Ovary (tissue), 9 donors: ENCODE data around the gene SLC38A10. TPM values are rescaled to one million over a fixed set of nuclear protein-coding genes. Genes with fewer than 3 reads are reported as not detected.

Experiments used
- DNase-seq, 5 donors: peaks; one replicate each; pipeline ENCODE4 v3.0.0-alpha.2; 2019 to 2020
- H3K27ac ChIP-seq, 2 donors: fragments of 200-600 bp; one replicate each; pipeline versions ENCODE4 v1.5.1 to v1.8.0; 2019 to 2022
- H3K27me3 ChIP-seq: fragments of 200-600 bp; one replicate; pipeline ENCODE4 v1.8.0; 2022
- H3K36me3 ChIP-seq: fragments of 200-600 bp; sonication (generic); one replicate; pipeline ENCODE4 v1.5.1; 2019
- H3K4me1 ChIP-seq: one replicate; pipeline ENCODE4 v1.8.1; 2013; ENCODE audit warnings: mild to moderate bottlenecking, moderate library complexity; ENCODE audit not compliant: insufficient read depth
- H3K4me3 ChIP-seq: fragments of 200-600 bp; sonication (generic); one replicate; pipeline ENCODE4 v1.5.1; 2017
- H3K9me3 ChIP-seq, 2 donors: fragments of 200-600 bp in 1 of 2; sonication (generic) in 1 of 2; one replicate each; pipeline versions ENCODE4 v1.5.1 to v1.8.1; 2013 to 2019; ENCODE audit warnings: mild to moderate bottlenecking in 1 of 2, moderate library complexity in 1 of 2
- EP300 ChIP-seq: sonication (generic); formaldehyde crosslinking; IDR thresholded peaks from one replicate; pipeline ENCODE4 v1.6.1; 2017; ENCODE audit warnings: antibody characterized with exemption
- POLR2A ChIP-seq: fragments of 450-650 bp; IDR thresholded peaks from one replicate; pipeline ENCODE4 v1.6.1; 2017; ENCODE audit warnings: antibody characterized with exemption, mild to moderate bottlenecking, moderate library complexity
- WGBS, 3 donors: extraction: QIAGEN DNeasy Blood & Tissue Kit in 1 of 3; methylation state at CpG; one replicate each; pipeline versions ENCODE4 v1.1.5 to v1.1.7; 2013 to 2017; 5-methylcytosine and 5-hydroxymethylcytosine counted together
- intact Hi-C, 4 donors: fragments of 100-400 bp; cut with DNase I; formaldehyde crosslinking; loops; one replicate each; pipeline versions ENCODE4 v1.11.0 to v1.15.1; 2022 to 2023
- polyA plus RNA-seq, 2 donors: library from polyadenylated mRNA; stranded (reverse); fragments of 200-250 nt in 1 of 2; fragments of 350-450 nt in 1 of 2; fragmentation: Illumina TruSeq in 1 of 2; extraction: RNeasy Lipid Tissue Mini Kit (QIAGEN cat#74804) in 1 of 2; gene quantifications; one replicate each; pipeline ENCODE4 v1.2.3, GENCODE V29; 2013 to 2014
- total RNA-seq, 7 donors: library from RNA; depleted of rRNA in 2 of 7; stranded (reverse); fragments of >200 nt in 2 of 7; fragmentation: NEBNext Ultra II Directional in 3 of 7; extraction: Animal tissue kit (Norgen Biotek cat#: 25700) in 3 of 7; gene quantifications; one replicate each; pipeline versions ENCODE4 v1.1.0 to v1.2.4, GENCODE V29; 2016 to 2023
- TF ChIP-seq, protein P1 (sequence below), 3 donors: fragments of 450-650 bp in 2 of 3; fragments of 200-600 bp in 1 of 3; IDR thresholded peaks; one replicate each; pipeline versions ENCODE4 v1.5.1 to v1.8.0; 2016 to 2022; ENCODE audit warnings: antibody characterized with exemption in 3 of 3, mild to moderate bottlenecking in 1 of 3
- donor health status: DM: no; HTN: no; CAD: no; lungs with moderate emphysema.
- donor health status: DM: no; HTN: no; CAD: no.
- donor health status: Bipolar disorder and iron deficiency.
- donor health status: DM: yes; HTN: yes; CAD: no.
- donor health status: DM: no; HTN: no; CAD: no.
- donor health status: DM: yes; HTN: yes; CAD: no.

Gene SLC38A10
- total and polyA plus RNA-seq, 9 donors, result 11.5 to 75.7 (median 64.3) TPM

DNA sequence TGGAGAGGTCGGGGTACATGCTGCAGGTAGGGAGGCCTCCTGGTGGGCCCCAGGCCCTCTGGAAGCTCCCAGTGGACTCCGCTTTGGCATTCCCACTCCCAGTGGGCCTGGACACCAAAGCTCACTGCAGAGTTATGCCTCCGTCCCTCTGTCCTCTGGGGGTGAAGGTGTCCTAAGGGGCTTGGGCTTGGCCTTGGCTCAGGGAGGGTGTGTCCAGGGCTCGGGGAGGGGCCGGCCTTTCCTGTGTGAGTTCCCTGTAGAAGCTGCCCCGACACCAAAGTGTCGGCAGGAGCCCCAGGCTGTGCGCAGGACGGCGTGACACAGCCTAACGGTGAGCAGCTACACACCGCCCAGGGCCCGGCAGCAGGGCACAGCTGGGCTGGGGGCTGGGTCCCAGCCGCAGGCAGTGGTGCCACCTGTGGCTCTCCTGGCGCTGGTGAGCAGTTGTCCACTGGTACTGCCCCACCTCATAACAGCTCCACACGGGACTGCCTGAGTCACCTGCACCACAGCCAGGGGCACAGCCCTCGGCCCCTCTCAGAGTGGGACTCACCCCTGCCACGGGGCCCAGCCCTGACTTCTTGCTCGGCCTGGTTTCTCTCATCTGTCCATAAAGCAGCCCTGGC lies 62.4 kb downstream of the SLC38A10 start:
- no peaks in the 10 kb centered on the region for H3K9me3 ChIP-seq
- intact Hi-C loops, result loop anchor here in 2 of 4 donors (5.0 to 10.0 kb wide), 2 partner anchors 90 to 238 kb away; partner anchors contain the start of gene CHMP6 (in 1 of the 2)
- H3K27ac ChIP-seq, result no peak overlapping the region
- no peaks in the 10 kb centered on the region for H3K36me3 ChIP-seq
- 88 to 91% (median 89%) methylated on average over 18 to 19 of the region's 19 CpGs for WGBS, 3 donors
- TF ChIP-seq POLR2A, result no peak
- no peak for TF ChIP-seq EP300
- TF ChIP-seq, protein P1, sequence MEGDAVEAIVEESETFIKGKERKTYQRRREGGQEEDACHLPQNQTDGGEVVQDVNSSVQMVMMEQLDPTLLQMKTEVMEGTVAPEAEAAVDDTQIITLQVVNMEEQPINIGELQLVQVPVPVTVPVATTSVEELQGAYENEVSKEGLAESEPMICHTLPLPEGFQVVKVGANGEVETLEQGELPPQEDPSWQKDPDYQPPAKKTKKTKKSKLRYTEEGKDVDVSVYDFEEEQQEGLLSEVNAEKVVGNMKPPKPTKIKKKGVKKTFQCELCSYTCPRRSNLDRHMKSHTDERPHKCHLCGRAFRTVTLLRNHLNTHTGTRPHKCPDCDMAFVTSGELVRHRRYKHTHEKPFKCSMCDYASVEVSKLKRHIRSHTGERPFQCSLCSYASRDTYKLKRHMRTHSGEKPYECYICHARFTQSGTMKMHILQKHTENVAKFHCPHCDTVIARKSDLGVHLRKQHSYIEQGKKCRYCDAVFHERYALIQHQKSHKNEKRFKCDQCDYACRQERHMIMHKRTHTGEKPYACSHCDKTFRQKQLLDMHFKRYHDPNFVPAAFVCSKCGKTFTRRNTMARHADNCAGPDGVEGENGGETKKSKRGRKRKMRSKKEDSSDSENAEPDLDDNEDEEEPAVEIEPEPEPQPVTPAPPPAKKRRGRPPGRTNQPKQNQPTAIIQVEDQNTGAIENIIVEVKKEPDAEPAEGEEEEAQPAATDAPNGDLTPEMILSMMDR (IDR thresholded peaks at IDR 0.05), result no peak
- no peak for DNase-seq
- no peaks in the 10 kb centered on the region for H3K27me3 ChIP-seq
- H3K4me3 ChIP-seq, result no peak overlapping the region
- peaks cover 1% of the 10 kb centered on the region for H3K4me1 ChIP-seq

GRCh38 chr17:81231766-81232581 lies 63.1 kb downstream of the SLC38A10 start:
- TF ChIP-seq POLR2A (no peak), EP300 (no peak)
- TF ChIP-seq, protein P1 (IDR thresholded peaks at IDR 0.05), result no peak
- Histone ChIP-seq H3K36me3 (no peaks in the 10 kb centered on the region), H3K27me3 (no peaks in the 10 kb centered on the region), H3K4me3 (no peak overlapping the region), H3K27ac (no peak overlapping the region), H3K4me1 (no peaks in the 10 kb centered on the region), H3K9me3 (no peaks in the 10 kb centered on the region)
- 75 to 83% (median 77%) methylated on average over 29 to 43 of the region's 43 CpGs for WGBS, 3 donors
- no peak for DNase-seq
- intact Hi-C loops, result loop anchor here in 2 of 4 donors (5.0 to 10.0 kb wide), 2 partner anchors 90 to 237 kb away; partner anchors contain the start of gene CHMP6 (in 1 of the 2)

GRCh38 chr17:81231121-81231645 lies 63.9 kb downstream of the SLC38A10 start:
- H3K36me3 ChIP-seq, result no peaks in the 10 kb centered on the region
- 86 to 90% (median 89%) methylated on average over 26 to 31 of the region's 31 CpGs for WGBS, 3 donors
- TF ChIP-seq POLR2A (no peak), EP300 (no peak)
- TF ChIP-seq, protein P1 (IDR thresholded peaks at IDR 0.05), result no peak
- no peak for DNase-seq
- H3K4me1 ChIP-seq, result no peaks in the 10 kb centered on the region
- H3K4me3 ChIP-seq, result no peak overlapping the region
- H3K27ac ChIP-seq, result no peak overlapping the region
- no peaks in the 10 kb centered on the region for H3K9me3 ChIP-seq
- intact Hi-C loops, result loop anchor here in 2 of 4 donors (5.0 to 10.0 kb wide), 2 partner anchors 89 to 236 kb away; partner anchors contain the start of gene CHMP6 (in 1 of the 2)
- H3K27me3 ChIP-seq, result no peaks in the 10 kb centered on the region

DNA sequence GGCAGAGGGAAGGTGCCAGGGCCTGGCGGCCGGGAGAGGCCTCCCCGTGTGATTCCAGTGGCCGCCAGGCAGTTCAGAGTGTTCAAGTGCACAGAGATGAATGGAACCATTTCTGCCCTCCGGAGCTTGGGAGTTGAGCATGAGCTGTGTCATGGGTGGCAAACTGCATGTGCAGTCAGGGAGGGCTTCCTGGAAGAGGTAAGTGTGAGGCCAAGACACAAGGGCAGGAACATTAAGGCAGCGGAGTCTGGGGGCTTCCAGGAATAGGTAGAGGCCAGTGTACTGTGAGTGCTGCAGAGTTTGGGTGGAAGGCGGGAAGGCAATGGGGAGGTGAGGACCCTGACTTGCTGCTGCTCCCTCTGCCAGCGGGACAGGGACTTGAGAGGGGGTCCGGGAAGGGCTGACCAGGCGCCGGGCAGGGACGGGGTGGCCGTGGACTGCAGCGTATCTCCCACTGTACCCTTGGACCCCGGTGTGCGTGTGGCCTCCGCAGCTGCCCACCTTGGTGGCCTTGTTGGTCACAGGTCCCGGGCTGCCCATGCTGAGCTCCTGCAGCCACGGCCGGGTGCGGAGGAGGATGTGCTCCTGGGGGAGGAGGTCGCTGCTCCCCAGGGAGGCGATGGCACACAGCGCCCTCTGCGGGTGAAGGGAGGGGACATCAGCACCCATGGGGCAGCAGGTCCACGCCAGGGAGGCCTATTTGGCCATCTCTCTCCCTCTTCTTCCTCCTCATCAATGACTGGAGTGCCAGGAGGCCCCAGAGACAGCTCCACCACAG lies 64.9 kb downstream of the SLC38A10 start:
- peak in 1 of 5 donors; percentile 42 for DNase-seq
- H3K27me3 ChIP-seq, result no peaks in the 10 kb centered on the region
- H3K9me3 ChIP-seq, result no peaks in the 10 kb centered on the region
- H3K4me1 ChIP-seq, result no peaks in the 10 kb centered on the region
- H3K27ac ChIP-seq, result no peak overlapping the region
- WGBS, 3 donors, result 86 to 89% (median 88%) methylated on average over 26 of the region's 26 CpGs
- TF ChIP-seq, protein P1 (IDR thresholded peaks at IDR 0.05), result no peak
- TF ChIP-seq POLR2A (no peak), EP300 (no peak)
- intact Hi-C loops, result loop anchor here in 2 of 4 donors (5.0 to 10.0 kb wide), 2 partner anchors 88 to 235 kb away; partner anchors contain the start of gene CHMP6 (in 1 of the 2)
- H3K36me3 ChIP-seq, result no peaks in the 10 kb centered on the region
- no peak overlapping the region for H3K4me3 ChIP-seq
